CD4-positive, alpha-beta T cell treated with Interferon alpha-2 for 1 hour (primary cell): ENCODE measurements around the gene P2RX4.
"Not testable (repeated sequence)": the region's sequence is repeated elsewhere in the genome, so short reads cannot be mapped to it uniquely, and the experiment has no call there.

Source experiments
- DNase-seq, 2 donors: peaks; one replicate each; pipeline ENCODE4 v3.0.0-alpha.2; 2020 to 2022

Gene P2RX4

DNA sequence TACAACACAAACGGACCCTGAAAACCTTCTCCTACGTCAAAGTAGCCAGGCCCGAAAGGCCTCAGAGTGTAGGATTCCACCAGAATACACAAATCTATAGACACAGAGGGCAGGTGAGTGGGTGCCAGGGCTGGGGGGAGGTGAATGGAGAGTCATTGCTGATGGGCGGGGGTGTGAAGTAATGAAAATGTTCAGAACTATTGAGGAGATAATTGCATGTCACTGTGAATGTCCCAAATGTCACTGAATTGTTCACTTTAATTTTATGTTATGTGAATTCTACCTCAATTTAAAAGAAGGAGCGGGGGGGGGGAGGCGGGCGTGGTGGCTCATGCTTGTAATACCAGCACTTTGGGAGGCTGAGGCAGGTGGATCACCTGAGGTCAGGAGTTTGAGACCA is 36.0 kb downstream of the P2RX4 start:
- no peak for DNase-seq

DNA sequence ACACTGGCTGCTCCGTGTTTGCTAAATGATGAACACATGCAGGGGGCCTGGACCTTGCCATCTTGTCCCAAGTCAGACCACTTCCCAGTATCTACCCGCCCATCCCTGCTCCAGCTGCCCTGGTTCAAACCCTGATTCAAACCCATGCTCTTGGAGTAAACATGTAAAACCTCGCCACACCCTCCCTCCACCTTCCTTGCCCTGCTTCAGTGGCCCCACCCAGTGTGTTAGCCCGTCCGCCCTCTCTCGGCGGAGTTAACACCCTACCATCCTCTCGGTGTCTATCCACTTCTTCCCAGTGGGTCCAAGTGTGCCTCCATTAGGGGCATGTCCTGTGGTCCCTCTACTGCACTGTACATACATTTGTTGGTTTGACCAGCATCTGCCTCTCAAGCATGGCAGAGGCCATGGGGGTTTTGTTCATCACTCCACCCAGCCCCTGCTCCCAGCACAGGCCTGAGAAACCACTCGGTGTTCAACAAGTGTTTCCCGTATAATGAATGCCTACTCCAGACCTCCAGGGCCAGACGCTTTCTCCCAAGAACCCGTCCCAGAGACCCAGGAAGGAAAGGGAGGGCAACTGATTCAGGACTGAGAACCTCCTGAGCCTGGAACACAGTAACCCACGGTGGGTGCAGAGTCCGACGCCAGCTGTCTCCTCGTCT is 37.1 kb downstream of the P2RX4 start:
- DNase-seq: no peak

DNA sequence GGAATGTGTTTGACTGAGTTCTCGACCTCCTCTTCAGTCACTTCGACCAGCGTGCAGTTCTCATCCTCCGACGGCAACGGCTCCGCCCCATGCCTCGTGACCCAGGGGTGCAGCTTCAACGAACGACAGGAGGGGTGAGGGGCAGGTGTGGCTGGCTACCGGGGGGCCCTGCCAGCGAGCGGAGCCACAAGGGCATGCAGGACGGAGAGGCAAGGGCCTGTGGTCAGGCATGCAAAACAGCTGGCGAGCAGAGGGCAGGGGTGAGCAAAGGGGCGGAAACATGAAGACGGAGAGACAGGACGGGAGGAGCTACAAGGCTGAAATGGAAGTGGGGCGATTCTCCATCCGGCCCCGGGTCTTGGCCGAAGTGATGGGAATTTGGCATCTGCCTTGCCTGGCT is 38.7 kb downstream of the P2RX4 start:
- DNase-seq: peak in 1 of 2 donors; percentile 33

DNA sequence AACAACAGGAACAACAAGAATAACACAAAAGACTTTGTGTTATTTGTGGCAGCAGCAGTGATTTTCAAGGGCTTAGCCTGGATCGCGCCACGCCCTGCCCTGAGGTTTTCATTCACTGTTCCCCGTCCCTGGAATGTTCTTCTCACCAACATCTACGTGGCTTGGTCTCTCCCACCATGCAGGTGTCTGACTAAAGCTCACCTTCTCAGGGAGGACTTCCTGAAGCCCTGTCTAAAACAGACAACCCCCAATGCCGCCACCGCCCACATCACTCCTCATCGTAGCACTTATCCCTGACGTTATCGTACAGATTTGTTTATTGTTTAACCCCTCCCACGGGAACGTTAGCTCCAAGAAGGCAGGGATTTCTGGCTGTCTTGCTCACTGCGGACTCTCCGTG is 40.4 kb downstream of the P2RX4 start:
- DNase-seq: no peak

DNA sequence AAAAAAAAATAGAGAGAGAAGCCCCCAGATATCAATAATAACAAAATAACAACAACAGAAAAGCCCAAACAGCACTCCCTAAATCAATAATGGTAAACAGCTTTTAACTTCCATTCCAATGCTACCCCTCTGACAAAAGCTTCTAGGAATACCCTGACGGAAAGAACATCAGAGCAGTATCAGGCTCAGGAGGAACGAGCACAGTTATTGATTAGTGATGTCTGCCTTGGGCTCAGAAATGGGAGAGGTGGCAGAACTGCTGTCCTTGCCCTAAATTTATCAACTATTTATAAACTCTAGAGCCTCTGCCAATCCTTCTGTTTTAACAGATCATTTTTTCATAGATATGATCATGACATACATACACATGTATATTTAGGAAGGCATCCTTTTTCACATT is 41.9 kb downstream of the P2RX4 start:
- no peak for DNase-seq

DNA sequence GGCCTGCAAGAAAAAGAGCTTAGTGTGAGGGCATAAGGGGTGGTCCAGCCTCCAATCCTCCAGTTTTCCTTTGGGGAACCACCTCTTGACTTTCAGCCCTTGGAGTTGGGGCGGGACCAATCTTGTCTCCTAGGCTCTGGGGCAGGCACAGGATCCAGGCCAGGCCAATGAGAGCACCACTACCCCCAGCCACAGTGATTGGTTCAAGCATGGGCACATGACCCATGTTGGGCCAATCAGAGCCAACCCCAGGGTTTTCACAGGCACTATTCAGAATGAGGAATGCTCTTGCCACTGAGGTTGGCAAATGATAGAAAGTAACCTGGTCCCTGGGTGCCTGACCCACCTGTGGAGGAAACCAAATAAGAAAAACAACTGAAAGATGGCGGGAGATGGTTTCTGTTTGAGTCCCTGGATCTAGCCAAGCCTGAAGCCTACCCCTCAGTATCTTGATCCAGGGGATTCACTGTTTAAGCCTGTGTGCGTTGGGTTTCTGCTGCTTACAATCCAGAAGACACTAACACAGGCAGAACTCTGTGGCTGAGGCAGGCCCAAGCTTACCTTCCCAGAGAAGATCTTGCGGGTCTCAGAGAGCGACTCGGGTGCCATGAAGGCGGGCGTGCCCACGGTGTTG is 42.9 kb downstream of the P2RX4 start:
- DNase-seq: no peak

DNA sequence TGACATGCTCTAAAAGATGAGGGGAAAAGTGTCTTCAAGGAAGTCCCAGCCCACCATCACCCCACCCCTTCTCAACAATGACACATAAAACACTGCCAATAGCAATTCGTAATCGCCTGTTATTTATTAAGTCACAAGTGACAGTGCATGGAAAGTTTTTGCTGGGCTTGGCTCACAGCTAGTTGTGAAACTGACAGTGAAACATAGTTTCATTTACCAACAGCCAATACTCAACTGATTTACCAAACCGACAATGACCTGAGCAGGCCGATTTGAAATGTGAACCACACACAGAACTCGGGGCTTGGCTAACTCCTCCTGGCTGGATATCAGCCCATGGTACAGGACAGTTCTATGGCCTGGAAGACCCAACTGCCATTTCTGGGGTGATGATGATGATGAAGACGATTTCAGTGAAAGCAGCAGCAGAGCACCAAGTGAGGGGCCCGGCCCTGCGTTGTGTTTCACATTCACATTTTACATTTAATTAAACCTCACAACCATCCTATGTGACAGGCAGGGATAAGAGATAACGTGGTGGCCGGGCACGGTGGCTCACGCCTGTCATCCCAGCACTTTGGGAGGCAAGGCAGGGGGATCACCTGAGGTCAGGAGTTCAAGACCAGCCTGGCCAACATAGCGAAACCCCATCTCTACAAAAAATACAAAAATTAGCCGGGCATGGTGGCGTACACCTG is 43.9 kb downstream of the P2RX4 start:
- DNase-seq: no peak

DNA sequence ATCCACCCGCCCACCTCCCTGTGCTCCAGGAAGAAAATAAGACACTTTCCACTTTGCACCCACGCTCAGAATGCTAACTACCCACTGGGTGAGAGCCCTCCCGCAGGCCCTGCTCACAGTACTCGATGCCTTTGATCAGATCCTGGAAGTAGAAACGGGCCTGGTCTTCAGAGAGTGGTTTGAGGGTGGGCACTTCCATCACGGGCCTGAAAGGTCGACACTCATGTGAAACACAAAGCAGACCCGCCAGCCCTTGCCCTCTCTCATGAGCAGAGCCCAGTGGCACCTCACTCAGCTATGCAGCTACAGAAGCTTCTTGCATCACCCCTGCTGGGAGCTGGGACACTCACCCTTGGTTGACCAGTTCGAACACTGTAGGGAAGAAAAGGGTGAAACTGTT is 45.5 kb downstream of the P2RX4 start:
- no peak for DNase-seq

DNA sequence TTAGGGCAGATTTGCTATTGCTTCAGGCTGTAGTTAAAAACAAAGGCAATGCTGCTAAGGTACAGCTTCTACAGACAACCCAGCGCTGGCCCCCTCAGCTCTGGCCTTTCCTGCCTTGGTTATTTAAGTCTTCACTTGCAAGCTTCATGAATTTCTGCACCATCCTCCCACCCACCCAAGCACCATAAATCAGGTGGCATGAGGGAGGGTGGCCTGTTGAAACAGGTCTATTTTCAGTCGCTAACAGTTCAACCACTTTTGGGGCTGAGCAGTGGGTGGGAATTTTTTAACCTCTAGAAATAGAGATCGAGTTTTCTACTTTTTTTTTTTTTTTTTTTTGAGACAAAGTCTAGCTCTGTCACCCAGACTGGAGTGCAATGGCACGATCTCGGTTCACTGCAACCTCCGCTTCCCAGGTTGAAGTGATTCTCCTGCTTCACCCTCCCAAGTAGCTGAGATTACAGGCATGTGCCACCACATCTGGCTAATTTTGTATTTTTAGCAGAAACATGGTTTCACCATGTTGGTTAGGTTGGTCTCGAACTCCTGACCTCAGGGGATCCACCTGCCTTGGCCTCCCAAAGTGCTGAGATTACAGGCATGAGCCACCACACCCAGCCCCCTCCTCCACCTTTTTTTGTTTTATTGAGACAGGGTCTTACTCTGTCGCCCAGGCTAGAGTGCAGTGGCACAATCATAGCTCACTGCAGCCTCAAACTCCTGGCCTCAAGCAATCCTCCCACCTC is 47.9 kb downstream of the P2RX4 start:
- DNase-seq: not testable (repeated sequence)

DNA sequence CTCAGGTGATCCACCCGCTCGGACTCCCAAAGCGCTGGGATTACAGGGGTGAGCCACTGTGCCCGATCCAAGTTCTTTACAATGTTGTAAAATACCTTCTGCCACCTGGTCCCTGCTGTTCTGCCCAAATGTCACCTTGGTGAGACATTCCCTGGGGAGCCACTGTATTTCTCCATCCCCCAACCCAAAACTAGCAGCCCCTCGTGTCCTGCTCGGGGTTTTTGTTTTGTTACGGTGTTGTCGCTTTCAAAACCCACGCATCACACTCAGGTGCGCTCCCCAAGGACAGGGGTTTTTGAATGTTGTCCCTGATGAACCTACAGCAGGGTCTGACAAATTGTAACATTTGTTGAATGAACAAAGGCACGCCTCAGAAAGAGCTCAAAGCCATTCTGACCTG is 49.1 kb downstream of the P2RX4 start:
- no peak for DNase-seq

DNA sequence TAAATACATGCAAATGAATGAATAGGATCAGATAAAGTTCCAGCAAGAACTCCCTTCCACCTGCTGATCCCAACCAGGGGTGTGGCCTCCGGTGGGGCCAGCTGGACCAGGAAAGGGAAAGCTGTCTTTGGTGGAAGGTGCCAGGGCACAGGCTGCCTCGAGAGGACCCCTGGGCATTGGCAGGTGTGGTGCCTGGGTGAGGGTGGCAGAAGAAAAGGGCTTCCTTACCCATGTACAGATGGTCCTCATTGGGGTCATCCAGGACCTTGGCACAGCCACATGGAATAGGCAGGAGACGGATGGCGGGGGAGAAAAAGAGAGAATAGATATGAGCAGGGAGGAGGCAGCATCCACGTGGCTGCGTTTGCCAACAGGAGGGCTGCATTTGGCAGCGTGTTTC is 50.2 kb downstream of the P2RX4 start:
- DNase-seq: no peak

DNA sequence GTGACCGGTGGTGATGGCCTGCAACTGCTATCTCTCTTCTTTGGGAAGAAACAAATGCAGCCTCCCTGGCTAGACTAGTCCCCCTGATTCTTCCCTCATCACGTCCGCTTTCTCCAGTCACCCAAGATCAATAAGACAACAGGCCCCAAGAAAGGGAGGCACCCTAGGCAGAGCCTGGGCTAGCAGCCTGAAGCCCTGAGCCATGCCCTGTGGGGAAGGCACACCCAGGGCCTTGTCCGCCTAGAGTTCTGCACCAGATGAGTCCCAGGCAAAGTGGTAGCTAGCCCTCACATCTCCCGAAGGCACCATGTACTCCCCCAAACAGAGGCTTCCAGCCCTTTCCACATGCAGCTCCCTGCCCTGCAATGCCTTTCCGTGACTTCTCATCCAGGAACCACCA is 51.5 kb downstream of the P2RX4 start:
- DNase-seq: no peak

DNA sequence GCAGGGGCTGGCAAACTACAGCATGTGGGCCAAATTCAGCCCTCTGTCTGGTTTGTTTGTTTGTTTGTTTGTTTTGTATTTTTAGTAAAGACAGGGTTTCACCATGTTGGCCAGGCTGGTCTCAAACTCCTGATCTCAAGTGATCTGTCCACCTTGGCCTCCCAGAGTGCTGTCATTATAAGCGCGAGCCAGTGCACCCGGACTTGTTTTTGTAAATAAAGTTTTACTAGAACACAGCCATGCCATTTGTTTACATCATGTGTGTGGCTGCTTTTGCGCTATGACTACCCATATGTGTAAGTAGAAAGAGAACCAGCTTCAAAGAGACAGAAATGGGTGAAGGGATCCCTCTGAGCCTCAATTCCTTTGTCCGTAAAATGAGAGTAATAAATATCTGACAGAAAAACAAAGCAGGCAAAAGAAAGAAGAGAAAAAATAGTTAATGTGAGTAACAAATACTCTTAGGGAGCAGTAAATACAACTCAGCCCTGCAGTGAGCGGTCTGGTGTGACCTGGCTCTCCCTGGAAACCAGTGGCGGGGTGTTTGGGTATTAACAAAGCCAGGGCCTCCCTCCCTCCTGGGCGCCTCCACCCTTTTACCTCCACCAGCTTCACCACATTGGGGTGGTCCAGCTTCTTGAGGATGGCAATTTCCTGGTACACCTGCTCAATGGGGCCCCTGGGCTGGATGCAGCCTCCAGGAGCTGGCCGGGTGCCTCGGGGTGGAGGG is 53.4 kb downstream of the P2RX4 start:
- no peak for DNase-seq

DNA sequence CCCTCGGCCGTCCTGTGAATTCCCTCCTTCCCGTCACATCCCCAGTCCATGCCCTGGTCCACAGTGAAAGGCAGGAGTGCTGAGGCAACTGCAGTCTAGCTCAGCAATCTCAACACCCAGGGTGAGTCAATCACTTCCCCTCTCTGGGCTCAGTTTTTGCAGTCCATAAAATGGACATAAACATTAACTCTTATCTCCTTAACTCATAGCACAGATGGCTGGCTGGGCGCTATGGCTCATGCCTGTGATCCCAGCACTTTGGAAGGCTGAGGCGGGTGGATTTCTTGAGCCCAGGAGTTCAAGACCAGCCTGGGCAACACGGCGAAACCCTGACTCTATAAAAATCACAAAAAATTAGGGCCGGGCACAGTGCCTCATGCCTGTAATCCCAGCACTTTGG is 54.2 kb downstream of the P2RX4 start:
- DNase-seq: no peak

DNA sequence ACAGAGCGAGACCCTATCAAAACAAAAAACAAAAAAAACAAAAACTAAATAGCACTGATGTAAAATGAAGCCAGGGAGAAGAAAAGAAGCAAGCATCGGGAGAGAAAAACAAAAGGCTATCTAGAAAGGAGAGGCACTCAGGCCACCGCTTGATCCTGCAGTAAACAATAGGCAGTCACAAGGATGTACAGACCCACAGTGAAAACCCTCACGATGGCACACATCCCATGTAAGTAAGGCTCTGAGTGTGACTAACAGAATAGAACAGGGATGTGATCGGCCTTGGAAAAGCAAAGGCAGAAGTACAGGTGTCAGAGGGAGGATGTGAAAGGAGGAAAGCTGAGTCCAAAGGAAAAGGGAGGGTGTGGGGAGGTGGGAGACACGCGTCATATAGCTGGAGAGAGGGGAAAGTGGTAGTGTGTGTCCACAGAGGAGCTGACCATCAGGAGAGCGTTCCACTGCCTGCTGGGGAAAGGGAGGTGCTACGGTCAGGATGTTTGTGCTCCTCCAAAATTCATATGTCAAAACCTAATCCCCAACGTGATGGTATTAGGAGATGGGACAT is 55.1 kb downstream of the P2RX4 start:
- DNase-seq: no peak

DNA sequence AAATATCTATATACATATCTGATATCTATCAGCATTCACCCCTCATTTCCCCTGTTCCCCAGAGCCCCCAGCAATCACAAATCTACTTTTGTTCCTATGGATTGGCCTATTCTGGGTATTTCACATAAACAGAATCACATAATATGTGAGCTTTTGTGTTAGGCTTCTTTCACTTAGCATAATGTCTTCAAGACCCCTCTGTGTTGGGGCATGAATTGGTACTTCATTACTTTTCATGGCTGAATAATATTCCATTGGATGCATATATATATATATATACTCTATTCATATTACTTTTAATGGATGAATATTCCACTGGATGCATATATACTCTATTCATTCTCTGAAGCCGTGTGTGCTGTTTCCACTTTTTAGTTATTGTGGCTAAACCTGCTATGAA is 57.9 kb downstream of the P2RX4 start:
- DNase-seq: no peak

DNA sequence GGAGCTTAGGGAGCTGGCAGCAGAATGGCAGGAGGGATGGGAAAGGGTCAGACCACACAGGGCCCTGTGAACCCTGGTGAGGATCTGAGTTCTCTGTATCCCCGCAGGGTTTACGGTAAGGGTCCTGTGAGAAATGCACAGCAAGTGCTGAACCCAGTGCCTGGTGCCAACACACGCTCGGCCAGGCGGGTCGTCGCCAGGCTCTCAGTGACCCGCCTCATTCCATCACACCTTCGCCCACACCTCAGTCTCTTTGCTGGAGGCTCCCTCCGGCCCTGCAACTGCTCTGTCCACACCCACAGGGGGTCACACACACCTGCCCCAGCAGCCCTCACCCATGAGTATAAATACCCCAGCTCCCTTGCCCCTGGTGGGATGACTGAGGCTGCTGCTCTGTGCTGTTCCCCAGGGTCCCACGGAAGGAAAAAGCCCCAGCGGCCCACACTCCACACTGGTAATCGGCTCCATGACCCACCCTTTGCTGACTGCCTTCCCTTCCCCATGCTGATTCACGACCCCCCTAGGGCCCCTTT is 63.5 kb downstream of the P2RX4 start:
- DNase-seq: no peak

DNA sequence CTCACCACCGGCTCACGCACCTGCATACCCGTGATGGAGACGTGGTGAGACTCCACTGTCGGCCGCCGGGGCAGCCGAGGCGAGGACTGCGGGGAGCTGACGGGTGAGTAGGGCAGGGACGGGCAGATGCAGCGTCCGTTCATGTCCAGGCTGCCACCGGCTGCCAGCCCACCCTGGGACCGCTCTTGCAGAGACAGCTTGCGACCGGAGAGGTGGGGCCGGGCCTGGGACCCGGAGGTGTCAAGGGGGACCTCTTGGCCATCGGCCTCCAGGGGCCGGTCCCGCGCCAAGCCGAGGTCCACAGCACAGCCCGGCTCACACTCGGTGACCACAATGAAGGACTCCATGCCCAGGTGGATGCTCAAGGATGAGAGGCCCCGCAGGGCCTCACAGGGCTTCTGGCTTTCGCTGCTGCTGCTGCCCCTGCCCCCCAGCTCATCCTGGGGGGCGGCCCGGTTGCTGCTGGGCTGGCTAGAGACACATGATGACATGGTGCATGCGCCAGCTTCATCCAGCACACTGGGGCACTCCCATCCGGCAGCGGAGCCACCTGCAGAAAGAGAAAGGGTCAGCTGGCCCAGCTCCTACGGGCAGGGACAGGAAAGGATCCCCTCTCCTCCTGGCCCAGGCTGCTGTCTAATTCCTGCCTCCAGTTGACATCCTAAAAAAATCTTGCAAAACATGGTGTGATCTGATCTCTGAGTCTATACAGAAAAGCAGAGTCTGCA is 64.3 kb downstream of the P2RX4 start:
- no peak for DNase-seq

DNA sequence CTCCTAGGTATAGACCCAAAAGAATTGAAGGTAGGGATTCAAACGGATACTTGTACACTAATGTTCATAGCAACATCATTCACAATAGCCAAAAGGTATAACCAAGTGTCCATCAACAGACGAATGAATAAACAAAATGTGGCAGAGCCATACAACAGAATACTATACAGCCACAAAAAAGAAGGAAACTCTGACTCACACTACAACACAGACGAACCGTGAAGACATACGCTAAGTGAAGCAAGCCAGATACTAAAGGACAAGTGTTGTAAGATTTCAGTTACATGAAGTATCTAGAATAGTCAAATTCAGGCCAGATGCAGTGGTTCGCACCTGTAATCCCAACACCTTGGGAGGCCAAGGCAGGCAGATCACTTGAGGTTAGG is 67.4 kb downstream of the P2RX4 start:
- DNase-seq: no peak

DNA sequence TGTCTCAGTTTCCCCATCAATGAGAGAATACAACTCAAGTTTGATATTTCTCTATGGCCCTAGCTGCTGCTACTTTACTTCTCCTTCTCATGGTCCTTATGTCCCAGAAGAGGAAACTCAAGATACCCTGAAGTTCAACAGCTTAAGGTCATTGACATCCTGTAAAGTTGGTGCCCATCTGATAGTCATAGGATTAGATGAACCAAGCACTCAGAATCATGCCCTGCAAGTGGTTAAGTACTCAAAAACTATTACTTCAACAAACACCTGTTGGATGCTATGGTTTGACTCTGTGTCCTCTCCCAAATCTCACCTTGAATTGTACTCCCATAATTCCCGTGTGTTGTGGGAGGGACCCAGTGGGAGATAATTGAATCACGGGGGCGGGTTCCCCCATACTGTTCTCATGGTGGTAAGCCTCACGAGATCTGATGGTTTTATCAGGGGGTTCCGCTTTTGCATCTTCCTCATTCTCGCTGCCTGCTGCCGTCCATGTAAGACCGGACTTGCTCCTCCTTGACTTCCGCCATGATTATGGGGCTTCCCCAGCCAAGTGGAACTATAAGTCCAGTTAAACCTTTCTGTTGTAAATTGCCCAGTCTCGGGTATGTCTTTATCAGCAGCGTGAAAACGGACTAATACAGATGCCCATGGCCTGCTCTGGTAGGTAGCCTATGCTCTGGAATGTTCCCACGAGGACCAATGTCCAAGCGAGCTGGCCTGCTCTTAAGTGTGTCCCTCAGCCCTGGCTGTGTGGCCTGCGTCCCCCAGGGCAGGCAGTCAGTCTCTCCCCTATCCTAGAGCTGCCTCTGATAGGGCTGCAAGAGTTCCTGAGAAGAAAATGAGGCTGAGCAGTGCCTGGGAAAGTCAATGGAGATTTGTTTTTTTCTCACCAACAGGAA is 68.5 kb downstream of the P2RX4 start:
- peak in 1 of 2 donors; percentile 64 for DNase-seq

DNA sequence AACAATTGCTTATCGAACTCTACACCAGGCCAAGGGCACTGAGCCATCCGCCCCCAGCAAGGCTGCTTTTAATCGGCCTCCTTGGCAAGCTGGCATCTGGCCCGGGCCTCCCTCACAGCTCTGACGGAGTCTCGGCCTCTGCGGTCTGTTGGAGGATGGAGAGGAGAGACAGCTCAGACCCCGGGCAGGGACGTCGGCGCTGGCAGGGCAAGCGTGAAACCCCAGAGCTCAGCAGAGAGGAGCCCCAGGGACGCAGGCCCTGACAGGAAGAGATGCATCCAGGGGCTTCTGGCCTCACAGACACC is 69.1 kb downstream of the P2RX4 start:
- no peak for DNase-seq
